22Rv1 (cell line): ENCODE measurements around the gene FCGR3A.
"Not testable (repeated sequence)": the region's sequence is repeated elsewhere in the genome, so short reads cannot be mapped to it uniquely, and the experiment has no call there.

Experiments used
- ZFX ChIP-seq: fragments of 450-650 bp; IDR thresholded peaks from 2 replicates; pipeline ENCODE4 v1.6.1; 2017; ENCODE audit warnings: antibody characterized with exemption, borderline replicate concordance
- TF ChIP-seq, protein P1 (sequence below): fragments of 450-650 bp; IDR thresholded peaks from 2 replicates; pipeline ENCODE4 v1.5.1; 2017; ENCODE audit warnings: mild to moderate bottlenecking

DNA sequence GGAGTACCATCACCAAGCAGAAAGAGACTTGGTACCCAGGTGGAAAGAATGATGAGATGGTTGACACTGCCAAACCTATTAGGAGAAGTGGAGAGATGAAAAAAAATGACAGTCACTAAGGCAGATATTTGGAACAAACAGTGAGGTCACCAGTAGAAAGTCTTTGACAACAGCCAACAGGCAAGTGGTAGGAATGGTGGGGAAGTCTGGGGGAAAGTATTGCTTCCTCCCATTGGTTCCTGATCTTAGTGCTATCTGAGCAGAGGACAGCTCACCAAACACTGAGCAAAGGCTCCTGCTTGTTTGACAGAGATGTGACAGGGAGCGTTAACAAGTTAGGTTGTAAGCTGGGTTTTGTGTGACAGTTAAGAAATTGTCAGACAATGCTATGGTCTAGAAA is 6.5 kb downstream of the FCGR3A start:
- TF ChIP-seq, protein P1, sequence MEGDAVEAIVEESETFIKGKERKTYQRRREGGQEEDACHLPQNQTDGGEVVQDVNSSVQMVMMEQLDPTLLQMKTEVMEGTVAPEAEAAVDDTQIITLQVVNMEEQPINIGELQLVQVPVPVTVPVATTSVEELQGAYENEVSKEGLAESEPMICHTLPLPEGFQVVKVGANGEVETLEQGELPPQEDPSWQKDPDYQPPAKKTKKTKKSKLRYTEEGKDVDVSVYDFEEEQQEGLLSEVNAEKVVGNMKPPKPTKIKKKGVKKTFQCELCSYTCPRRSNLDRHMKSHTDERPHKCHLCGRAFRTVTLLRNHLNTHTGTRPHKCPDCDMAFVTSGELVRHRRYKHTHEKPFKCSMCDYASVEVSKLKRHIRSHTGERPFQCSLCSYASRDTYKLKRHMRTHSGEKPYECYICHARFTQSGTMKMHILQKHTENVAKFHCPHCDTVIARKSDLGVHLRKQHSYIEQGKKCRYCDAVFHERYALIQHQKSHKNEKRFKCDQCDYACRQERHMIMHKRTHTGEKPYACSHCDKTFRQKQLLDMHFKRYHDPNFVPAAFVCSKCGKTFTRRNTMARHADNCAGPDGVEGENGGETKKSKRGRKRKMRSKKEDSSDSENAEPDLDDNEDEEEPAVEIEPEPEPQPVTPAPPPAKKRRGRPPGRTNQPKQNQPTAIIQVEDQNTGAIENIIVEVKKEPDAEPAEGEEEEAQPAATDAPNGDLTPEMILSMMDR: not testable (repeated sequence)
- not testable (repeated sequence) for TF ChIP-seq ZFX
